Umbilical cord (tissue), 2 donors: Measurements from ENCODE around the gene SCARF2. TPM values are rescaled to one million over a fixed set of nuclear protein-coding genes. Genes with fewer than 3 reads are reported as not detected.
"Not testable (repeated sequence)": the region's sequence is repeated elsewhere in the genome, so short reads cannot be mapped to it uniquely, and the experiment has no call there.

Source experiments
- DNase-seq: peaks from one replicate; pipeline ENCODE4 v3.0.0-alpha.2; 2015; ENCODE audit warnings: low spot score
- total RNA-seq: library from RNA; depleted of rRNA; stranded (reverse); fragments of >200 nt; gene quantifications from one replicate; pipeline ENCODE4 v1.2.3, GENCODE V29; 2014; ENCODE audit warnings: low replicate concordance; ENCODE audit not compliant: insufficient read depth

Gene SCARF2
- total RNA-seq, 1 donor from 2014 or later: 20.2 TPM

DNA sequence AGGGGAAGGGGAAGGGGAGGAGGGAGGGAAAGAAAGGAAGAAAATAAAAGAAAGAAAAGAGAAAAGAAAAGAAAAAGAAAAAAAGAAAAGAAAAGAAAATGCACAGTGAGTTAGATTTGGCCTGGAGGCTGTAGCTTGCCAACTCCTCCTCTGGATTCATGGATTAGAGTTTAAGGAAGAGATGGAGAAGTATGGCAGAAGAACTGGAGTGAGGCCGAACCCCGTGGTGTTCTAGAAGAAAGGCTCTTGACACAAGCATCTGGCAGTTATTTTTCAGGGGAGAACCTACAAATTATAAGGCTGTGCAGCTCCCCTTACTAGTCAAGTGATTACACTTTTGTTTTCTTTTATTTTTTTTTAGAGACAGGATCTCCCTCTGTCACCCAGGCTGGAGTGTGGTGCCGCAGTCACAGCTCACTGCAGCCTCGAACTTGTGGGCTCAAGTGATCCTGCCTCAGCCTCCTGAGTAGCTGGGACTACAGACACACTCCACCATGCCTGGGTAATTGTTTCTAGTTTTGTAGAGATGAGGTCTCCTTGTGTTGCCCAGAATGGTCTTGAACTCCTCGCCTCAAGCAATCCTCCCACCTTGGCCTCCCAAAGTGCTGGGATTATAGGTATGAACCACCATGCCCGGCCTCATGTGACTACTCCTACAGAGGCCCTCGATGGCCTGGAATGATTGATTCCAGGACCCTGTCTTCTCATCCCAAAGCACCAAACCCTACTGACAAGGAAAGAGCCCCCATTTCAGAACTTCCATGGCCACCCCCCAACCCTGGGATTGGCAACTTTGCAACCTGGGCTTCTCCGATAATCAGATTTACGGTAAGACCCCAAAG, 24.2 kb downstream of the SCARF2 start:
- DNase-seq: no peak

DNA sequence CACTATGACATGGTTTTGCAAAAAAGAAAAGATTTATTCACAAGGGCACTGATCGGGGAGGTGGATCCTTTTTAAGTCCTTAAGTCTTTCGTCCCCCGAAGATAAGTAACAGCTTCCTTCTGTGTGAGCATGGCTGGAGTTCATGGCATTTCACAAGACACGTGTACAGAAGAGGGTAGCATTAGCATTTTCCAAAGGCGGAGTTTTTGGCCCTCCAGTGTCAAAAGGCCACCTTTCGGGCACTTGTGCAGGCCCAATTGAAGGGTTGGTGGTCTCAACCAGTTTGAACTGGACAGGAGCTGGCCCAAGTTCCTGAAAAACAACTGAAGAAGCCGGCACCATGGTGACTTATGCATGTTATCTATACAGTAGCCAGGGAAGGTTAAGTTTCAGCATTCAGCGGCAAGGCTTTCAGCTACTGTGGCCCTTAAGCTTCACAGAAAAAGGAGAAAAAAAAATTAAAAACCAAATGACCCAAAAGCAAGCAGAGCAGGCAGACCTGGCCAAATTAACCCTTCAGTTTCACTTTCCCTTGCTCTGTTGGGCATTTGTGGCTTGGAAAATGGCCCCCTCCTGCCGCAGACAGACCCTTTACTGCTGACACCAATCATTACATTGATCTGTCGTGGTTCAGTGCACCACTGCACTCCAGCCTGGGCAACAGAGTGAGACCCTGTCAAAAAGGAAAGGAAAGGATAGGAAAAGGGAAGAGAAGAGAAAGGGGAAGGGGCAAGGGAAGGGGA, 25.0 kb downstream of the SCARF2 start:
- DNase-seq: no peak

DNA sequence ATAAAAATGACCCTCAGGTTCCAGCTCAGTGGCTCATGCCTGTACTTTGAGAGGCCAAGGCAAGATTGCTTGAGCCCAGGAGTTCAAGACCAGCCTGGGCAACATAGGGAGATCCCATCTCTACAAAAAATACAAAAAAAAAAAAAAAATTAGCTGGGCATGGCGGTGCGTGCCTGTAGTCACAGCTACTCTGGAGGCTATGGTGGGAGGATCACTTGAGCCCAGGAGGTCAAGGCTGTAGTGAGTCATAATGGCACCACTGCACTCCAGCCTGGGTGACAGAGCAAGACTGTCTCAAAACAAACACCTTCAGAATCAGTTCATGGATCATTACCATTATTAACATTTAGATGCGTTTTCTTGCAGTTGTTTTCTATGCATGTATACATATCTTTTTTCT, 28.2 kb downstream of the SCARF2 start:
- not testable (repeated sequence) for DNase-seq

DNA sequence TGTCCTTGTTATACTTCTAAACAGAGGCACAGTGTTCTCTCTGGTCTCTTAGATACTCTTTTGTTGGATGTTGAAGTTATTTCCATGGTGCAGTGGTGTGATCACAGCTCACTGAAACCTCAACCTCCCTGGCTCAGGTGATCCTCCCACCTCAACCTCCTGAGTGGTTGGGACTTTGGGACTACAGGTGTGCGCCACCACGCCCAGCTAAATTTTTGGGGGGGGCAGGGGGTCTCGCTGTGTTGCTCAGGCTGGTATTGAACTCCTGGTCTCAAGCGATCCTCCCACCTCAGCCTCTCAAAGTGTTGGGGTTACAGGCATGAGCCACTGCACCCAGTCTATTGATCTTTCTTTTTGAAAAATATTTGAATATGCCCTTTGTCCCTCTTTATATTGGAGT, 28.7 kb downstream of the SCARF2 start:
- no peak for DNase-seq

DNA sequence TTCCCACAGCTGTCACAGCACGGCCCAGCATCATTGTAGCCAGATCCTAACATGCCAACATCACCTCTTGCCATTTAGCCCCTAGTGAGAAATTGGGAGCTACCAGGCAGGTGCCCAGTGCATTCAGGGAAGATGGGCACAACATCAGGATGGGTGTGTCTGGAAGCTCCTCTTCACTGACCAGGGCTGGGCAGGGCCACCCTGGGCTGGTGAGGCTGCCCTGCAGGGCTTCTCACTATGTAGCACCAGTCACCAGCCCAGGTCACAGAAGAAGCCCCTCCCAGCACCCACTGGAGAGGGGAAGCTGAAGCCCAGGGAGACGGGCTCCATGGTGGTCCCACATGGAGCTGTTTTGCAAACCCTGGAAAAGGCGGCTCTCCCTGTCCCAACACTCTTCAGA, 29.8 kb downstream of the SCARF2 start:
- no peak for DNase-seq

DNA sequence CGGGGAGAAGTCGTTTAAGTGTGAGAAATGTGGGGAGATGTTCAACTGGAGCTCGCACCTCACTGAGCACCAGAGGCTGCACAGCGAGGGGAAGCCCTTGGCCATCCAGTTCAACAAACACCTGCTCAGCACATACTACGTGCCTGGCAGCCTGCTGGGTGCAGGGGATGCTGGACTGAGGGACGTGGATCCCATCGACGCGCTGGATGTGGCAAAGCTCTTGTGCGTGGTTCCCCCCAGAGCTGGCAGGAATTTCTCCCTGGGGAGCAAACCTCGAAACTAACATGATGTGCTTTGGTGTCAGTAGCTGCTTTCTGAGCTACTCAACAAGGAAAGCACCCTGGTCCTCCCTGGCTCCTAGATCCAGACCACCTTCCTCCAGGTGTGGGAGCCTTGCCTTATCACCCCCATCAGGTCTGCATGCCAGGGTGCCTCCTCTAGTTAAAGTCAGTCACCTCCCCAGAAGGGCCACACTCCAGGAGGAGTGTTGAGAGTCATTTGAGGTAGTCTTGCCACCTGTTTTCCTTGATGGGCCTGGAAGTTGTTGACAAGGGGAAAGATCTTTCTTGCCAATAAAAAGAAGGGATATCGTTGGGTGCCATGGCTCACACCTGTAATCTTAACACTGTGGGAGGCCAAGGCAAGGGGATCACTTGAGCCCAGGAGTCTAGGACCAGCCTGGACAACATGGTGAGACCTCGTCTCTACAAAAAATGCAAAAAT, 30.8 kb downstream of the SCARF2 start:
- no peak for DNase-seq

DNA sequence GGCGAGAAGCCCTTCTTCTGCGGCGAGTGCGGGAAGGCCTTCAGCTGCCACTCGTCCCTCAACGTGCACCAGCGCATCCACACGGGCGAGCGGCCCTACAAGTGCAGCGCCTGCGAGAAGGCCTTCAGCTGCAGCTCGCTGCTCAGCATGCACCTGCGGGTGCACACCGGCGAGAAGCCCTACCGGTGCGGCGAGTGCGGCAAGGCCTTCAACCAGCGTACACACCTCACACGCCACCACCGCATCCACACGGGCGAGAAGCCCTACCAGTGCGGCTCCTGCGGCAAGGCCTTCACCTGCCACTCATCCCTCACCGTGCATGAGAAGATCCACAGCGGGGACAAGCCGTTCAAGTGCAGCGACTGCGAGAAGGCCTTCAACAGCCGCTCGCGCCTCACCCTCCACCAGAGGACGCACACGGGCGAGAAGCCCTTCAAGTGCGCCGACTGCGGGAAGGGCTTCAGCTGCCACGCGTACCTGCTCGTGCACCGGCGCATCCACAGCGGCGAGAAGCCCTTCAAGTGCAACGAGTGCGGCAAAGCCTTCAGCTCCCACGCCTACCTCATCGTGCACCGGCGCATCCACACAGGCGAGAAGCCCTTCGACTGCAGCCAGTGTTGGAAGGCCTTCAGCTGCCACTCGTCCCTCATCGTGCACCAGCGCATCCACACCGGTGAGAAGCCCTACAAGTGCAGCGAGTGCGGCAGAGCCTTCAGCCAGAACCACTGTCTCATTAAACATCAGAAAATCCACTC, 31.5 kb downstream of the SCARF2 start:
- DNase-seq: no peak

DNA sequence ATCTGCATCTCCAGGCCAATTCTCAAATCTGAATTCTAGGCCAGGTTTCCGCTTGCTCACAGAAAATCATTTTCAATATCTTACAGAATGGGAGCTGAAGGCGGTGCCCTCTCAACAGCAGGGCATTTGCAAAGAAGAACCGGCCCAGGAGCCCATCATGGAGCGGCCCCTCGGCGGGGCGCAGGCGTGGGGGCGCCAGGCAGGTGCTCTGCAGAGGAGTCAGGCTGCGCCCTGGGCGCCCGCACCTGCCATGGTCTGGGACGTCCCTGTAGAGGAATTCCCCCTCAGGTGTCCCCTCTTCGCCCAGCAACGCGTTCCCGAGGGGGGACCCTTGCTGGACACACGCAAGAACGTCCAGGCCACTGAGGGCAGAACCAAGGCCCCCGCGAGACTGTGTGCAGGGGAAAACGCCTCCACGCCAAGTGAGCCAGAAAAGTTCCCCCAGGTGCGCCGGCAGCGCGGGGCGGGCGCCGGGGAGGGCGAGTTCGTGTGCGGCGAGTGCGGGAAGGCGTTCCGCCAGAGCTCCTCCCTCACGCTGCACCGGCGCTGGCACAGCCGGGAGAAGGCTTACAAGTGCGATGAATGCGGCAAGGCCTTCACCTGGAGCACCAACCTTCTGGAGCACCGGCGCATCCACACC, 32.2 kb downstream of the SCARF2 start:
- no peak for DNase-seq

DNA sequence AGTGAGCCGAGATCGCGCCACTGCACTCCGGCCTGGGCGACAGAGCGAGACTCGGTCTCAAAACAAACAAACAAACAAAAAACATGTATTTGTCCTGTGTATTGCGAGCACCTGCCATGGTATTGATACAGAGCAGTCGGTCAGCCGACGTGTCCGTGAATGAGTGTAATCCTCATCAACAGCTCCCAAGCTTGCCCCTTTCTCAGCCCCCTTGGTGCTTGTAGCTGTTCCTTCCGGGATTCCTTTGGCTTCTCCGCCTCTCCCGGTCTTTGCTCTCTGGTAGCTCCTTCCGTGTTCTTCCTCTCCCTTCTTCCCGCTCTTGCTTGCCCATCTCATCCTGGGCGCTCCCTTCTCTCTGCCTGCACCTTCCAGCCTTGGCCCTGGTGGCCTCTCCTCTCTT, 32.7 kb downstream of the SCARF2 start:
- no peak for DNase-seq

DNA sequence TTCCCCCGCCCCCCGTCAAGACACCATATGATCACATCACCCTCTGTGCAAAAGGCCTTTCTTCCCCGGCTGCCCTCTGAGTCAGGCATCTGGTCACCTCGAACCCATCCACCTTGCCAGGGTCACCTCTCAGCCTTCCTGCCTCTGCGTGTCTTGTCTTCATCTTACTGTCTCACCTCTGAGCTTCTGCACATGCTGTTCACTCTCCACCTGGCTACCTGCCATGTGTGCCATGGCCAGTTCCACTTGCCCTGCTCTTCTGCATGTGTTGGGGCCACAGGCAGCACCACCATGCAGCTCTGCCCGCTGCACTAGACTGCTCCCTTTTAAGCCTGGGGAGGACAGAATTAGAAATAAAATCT, 33.9 kb downstream of the SCARF2 start:
- DNase-seq: no peak

DNA sequence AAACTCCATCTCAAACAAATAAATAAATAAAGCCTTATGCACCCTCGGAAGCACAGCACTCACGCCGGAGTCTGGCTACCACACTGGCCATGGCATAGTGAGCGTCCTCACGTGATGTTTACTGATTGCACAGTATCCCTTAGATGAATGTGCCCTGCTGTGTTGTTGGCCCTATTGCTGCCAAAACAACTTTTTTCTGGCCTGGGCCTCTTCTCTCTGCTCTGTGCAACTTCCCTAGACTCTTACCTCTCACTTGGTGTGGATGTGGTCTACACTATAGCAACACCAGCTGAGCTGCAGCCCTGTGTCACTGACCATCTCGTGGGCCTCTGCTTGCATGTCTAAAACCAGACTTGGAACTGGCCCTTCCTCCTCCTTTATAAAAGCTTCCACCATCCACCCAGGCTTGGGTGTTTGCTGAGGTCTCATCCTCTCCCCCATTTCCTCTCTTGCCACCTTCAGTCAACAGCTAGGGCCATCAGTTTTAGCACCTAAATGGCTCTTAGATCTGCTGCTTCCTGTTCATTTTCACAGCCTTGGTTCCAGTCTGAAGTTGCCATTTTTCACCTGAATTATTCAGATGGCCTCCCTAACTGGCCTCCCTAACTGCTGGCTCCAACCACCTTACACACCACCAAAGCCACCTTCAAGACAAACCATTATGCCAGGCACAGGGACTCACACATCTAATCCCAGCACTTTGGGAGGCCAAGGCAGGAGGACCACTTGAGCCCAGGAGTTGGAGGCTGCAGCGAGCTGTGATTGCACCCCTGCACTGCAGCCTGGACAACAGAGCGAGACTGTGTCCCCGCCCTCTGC, 34.5 kb downstream of the SCARF2 start:
- DNase-seq: no peak

DNA sequence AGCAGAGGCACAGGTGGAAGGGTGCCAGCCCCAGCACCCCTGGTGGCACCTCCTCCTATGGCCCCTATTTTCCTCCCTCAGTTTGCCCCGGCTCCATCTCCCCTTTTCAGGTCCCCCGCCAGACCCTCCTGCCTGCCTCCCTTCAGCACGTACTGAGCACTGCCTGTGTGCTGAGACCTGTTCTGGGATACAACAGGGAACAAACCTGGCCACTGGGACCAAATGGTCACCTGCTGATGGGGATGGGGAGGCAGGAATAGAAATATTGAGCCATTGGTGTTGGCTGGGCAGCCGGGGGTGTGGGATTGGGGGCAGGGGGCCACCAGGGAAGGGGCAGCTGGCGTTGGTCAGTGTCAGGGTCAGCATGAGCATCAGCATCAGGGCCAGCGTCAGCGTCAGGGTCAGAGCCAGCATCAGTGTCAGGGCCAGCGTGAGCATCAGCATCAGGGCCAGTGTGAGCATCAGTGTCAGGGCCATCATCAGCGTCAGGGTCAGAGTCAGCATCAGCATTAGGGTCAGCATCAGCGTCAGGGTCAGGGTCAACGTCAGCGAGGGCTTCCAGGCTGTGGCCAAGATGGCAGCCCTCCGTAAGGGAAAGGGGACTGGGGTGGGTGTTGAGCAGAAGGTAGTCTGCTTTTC, 36.1 kb downstream of the SCARF2 start:
- no peak for DNase-seq

DNA sequence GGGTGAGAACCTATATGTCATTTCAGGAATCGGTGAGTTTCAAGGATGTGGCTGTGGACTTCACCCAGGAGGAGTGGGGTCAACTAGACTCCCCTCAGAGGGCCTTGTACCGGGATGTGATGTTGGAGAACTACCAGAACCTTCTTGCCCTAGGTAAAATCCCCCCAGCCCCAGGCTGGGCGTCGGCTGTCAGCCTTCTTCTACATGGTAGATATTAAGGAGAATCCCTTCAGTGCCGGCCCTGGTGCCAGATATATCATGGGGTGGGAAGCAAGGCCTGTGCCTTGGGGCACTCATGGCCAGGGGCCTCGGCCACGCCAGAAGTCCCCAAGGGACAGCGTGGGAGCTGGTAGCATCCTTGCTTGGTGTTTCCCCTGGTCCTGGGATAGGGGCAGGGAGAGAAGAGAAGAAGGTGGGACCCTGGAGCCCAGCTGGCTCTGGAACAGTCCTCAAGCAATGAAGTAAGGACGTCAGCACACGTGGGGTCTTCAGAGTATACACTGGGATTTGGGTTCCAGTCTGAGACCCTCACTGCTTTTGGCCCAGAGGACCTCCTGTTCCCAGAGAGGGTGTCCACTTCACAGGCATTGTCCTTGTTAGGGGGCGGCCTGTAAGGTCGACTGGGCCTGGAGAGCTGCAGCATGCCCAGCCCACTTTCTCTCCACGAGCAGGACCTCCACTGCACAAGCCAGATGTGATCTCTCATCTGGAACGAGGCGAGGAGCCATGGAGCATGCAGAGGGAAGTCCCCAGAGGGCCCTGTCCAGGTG, 36.8 kb downstream of the SCARF2 start:
- DNase-seq: no peak

DNA sequence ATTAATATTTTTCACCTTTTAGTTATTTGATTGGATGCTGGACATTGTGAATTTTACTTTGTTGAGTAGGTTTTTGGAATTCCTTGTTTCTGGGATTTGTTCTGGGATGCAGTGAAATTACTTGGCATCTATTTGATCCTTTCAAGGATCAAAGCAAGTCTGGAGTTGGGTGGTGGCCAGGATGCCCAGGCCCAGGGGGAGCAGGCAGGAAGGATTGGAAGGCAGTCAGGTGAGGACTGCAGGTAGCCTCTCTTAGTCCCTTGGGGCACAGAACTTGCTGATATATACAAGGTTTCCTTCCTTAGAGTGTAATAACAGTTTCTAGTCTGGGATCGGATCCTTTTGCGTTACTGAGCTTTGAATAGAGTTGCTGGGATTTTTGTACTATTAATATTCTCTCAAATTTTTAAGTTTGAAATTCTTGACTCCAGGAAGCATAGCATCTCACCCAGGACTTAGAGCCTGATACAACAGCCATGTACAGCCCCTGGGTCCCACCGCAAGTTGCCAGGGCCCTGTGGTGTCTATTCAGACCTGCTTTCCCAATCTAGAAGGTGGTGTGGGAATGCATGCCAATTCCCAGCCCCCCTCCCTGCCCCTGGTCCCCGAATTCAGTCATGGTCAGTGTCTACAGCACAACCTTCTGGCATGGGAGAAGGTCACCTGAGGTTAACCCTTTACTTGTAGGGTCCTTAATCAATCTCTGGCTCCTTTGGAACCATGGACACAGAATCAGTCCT, 37.6 kb downstream of the SCARF2 start:
- DNase-seq: no peak

DNA sequence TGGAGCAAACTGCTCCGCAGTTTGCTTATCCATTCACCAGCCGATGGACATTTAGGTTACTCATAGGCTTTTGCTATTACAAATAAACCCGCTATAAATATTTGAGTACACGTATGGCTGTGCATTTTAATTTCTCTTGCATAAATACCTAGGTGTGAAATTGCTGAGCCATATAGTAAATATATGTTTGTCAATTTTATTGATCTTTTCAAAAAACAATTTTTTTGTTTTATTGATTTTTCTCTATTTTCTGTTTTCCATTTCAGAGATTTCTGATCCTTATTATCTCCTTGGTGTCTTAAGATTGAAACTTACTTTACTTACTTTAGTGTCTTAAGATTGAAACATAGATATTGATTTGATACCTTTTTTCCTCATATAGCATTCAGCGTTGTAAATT, 39.2 kb downstream of the SCARF2 start:
- DNase-seq: no peak

DNA sequence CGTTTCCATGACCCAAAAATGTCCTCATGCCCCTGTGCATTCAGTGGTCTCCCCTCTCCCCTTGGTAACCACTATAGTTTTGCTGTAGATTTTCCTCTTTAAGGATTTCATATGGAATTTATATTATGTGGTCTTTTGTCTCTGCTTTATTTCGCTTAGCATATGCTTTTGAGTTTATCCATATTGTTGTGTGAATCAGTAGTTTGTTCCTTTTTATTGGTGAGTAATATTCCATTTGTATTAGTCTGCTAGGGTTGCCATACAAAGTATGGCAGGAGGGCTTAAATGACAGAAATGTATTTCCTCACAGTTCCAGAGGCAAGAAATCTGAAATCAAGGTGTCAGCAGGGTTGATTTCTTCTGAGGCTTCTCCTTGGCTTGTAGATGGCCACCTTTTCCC, 40.1 kb downstream of the SCARF2 start:
- DNase-seq: no peak

DNA sequence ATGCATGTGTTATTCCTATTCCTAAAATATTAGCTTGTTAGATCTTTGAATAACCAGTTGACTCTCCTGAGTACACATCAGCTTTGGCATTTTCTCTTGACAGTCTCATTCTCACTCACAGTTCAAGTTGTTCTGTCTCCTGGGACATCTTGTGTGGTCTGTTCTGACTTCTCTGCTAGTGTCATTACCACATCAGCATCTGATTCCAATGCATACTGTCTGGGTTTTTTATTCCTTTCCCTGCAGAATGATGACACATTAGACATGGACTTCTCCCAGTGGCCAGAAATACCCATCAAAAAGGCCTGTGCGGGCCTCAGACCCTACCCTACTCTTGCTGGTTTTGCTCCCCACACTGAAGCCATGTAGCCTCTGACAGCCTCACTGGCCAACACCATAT, 41.0 kb downstream of the SCARF2 start:
- no peak for DNase-seq

DNA sequence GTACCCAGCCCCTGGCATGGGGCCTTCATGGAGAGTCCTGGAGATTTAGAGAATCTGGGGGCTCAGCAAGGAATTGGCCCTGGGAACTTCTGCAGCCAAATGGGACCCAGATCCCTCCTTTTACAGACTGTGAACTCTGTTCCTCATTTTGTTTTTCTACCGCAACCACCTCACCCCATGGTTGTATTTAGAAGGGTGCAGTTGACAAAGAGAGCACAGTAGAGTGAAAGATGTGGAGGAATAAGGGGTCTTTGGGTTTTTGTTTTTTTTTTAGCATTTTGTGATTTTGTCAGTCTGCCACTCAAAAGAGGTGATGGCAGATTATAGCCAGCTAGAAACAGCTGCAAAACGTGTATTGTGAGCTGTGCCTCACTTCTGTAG, 41.7 kb downstream of the SCARF2 start:
- no peak for DNase-seq
